GM12873 (cell line): ENCODE measurements around the gene CBLL2.

Experiments used
- TF ChIP-seq, protein P1 (sequence below): IDR thresholded peaks from 2 replicates; pipeline ENCODE4 v1.5.1; 2012; ENCODE audit warnings: low read depth, mild to moderate bottlenecking, moderate library complexity, low read length, control low read depth; ENCODE audit not compliant: insufficient read depth; ENCODE audit errors: missing control alignments

CBLL2 gene

DNA sequence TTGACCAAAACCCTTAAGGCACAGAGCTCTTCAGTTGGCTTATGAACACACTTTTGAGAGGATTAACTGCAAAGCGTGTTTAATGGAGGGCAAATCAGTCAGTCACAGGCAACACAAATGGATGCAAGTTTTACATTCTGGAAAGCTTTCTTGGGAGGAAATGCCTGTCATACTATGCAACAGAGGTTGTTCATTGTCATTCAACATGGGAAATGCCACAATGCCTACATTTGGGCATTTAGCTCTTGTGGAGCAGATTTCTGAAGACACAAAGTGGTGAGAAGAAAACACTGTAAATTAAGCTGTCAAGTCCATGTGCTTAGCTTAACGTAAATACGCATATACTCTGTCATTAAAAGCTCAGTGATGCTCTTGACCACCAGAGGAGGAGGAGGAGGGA is 41.1 kb downstream of the CBLL2 start:
- TF ChIP-seq, protein P1, sequence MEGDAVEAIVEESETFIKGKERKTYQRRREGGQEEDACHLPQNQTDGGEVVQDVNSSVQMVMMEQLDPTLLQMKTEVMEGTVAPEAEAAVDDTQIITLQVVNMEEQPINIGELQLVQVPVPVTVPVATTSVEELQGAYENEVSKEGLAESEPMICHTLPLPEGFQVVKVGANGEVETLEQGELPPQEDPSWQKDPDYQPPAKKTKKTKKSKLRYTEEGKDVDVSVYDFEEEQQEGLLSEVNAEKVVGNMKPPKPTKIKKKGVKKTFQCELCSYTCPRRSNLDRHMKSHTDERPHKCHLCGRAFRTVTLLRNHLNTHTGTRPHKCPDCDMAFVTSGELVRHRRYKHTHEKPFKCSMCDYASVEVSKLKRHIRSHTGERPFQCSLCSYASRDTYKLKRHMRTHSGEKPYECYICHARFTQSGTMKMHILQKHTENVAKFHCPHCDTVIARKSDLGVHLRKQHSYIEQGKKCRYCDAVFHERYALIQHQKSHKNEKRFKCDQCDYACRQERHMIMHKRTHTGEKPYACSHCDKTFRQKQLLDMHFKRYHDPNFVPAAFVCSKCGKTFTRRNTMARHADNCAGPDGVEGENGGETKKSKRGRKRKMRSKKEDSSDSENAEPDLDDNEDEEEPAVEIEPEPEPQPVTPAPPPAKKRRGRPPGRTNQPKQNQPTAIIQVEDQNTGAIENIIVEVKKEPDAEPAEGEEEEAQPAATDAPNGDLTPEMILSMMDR = no peak

GRCh38 chrX:22314211-22314610 is 41.5 kb downstream of the CBLL2 start:
- TF ChIP-seq, protein P1 = no peak

- TF ChIP-seq, protein P1 = no peak
Observed at GRCh38 chrX:22314692-22315091, 42.0 kb downstream of the CBLL2 start.

DNA sequence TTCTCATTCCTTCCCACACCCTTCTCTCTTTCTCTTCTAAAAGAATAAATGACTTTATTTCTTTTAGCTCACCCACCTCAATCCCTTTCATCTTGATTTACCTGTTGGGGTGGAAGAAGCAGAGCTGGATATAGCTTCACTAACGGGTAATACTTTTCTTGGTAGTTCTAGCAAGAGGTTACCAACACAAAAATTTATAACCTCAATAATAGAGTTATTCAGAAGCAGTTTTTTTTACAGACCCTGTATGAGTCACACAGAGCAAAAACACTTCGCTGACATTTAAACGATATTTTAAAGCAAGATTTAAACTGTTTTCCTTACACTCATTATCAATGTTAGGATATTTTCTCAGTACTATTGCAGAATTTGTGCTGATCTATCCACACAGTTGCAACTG is 42.4 kb downstream of the CBLL2 start:
- TF ChIP-seq, protein P1 = no peak

- TF ChIP-seq, protein P1 = no peak
Observed at GRCh38 chrX:22320236-22320873, 47.6 kb downstream of the CBLL2 start.

- TF ChIP-seq, protein P1 = no peak
Observed at GRCh38 chrX:22323541-22323940, 50.8 kb downstream of the CBLL2 start.
